Measurements from ENCODE around the gene NSG1. TPM values are rescaled to one million over a fixed set of nuclear protein-coding genes. Genes with fewer than 3 reads are reported as not detected.

NSG1 gene
- total RNA-seq, 1 experiment from 2014 or later, result not detected

- TF ChIP-seq CTCF (IDR thresholded peaks at IDR 0.05; ENCODE audit: unreplicated experiment), result no peak
- Mint-ChIP-seq H3K36me3 (ENCODE audit: insufficient read depth, unreplicated experiment) (no peaks in the 10 kb centered on the region), H3K9me3 (ENCODE audit: low read depth, unreplicated experiment) (peaks cover 2% of the 10 kb centered on the region), H3K4me1 (ENCODE audit: low read depth, unreplicated experiment) (no peaks in the 10 kb centered on the region), H3K27ac (ENCODE audit: unreplicated experiment) (no peak overlapping the region), H3K27me3 (ENCODE audit: unreplicated experiment) (peaks cover 70% of the 10 kb centered on the region), H3K4me3 (ENCODE audit: low read depth, unreplicated experiment) (no peak overlapping the region)
- intact Hi-C loops (cut with micrococcal nuclease; ENCODE audit: unreplicated experiment), result no loop called here
- CTCF ChIA-PET, result no interaction called here
- no peak for DNase-seq
- BruUV-seq (replicated peaks), result no TSS peak
These were observed 9.0 kb upstream of the NSG1 start for GRCh38 chr4:4377732-4378460.

DNA sequence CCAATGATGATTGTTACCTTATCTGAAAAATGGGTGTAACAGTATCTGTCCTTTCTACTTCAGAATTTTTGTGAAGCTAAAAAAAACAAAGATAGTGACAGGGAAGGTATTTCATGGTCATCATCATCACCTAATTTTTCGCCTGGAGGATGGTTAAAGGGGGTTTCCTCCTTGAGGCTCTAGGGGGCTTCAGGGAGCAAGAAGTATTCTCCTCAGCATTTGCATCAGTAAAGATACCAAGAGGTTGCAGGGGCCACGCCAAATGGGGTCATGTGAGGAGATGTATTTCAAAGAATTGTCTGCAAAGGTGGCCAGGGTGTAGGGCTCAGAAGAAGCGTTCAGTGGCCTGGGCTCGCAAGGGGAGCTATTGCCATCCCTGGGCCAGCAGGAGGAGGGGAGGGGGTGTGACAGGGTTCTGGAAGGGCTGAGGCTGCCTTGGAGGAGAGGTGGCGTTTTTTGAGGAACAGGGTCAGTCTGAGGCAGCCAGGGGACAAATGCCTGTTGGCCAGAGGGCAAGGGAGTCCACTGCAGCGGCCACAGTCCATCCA lies 7.3 kb upstream of the NSG1 start:
- no peaks in the 10 kb centered on the region for H3K4me1 Mint-ChIP-seq (ENCODE audit: low read depth, unreplicated experiment)
- no TSS peak for BruUV-seq (replicated peaks)
- H3K9me3 Mint-ChIP-seq (ENCODE audit: low read depth, unreplicated experiment), result peaks cover 2% of the 10 kb centered on the region
- no peak overlapping the region for H3K4me3 Mint-ChIP-seq (ENCODE audit: low read depth, unreplicated experiment)
- H3K36me3 Mint-ChIP-seq (ENCODE audit: insufficient read depth, unreplicated experiment), result no peaks in the 10 kb centered on the region
- CTCF ChIA-PET, result no interaction called here
- DNase-seq, result no peak
- no peak overlapping the region for H3K27ac Mint-ChIP-seq (ENCODE audit: unreplicated experiment)
- H3K27me3 Mint-ChIP-seq (ENCODE audit: unreplicated experiment), result peaks cover 77% of the 10 kb centered on the region
- TF ChIP-seq CTCF (IDR thresholded peaks at IDR 0.05; ENCODE audit: unreplicated experiment), result no peak
- intact Hi-C loops (cut with micrococcal nuclease; ENCODE audit: unreplicated experiment), result no loop called here

- CTCF ChIA-PET, result no interaction called here
- Mint-ChIP-seq H3K27me3 (ENCODE audit: unreplicated experiment) (peaks cover 85% of the 10 kb centered on the region), H3K4me1 (ENCODE audit: low read depth, unreplicated experiment) (no peaks in the 10 kb centered on the region), H3K27ac (ENCODE audit: unreplicated experiment) (no peak overlapping the region), H3K9me3 (ENCODE audit: low read depth, unreplicated experiment) (no peaks in the 10 kb centered on the region), H3K36me3 (ENCODE audit: insufficient read depth, unreplicated experiment) (peaks cover 5% of the 10 kb centered on the region), H3K4me3 (ENCODE audit: low read depth, unreplicated experiment) (no peak overlapping the region)
- intact Hi-C loops (cut with micrococcal nuclease; ENCODE audit: unreplicated experiment), result no loop called here
- no TSS peak for BruUV-seq (replicated peaks)
- TF ChIP-seq CTCF (IDR thresholded peaks at IDR 0.05; ENCODE audit: unreplicated experiment), result no peak
- no peak for DNase-seq
These were observed 3.8 kb upstream of the NSG1 start for GRCh38 chr4:4383085-4383484.

GRCh38 chr4:4384837-4385236 lies 2.1 kb upstream of the NSG1 start:
- CTCF ChIA-PET, result interaction anchor here (0.7 to 0.8 kb wide), 2 partner anchors 34 to 39 kb away, joined by 4 to 6 read pairs; no protein-coding TSS in a partner anchor
- peaks cover 94% of the 10 kb centered on the region for H3K27me3 Mint-ChIP-seq (ENCODE audit: unreplicated experiment)
- BruUV-seq (replicated peaks), result no TSS peak
- H3K4me3 Mint-ChIP-seq (ENCODE audit: low read depth, unreplicated experiment), result no peak overlapping the region
- intact Hi-C loops (cut with micrococcal nuclease; ENCODE audit: unreplicated experiment), result no loop called here
- no peaks in the 10 kb centered on the region for H3K9me3 Mint-ChIP-seq (ENCODE audit: low read depth, unreplicated experiment)
- no peak overlapping the region for H3K27ac Mint-ChIP-seq (ENCODE audit: unreplicated experiment)
- DNase-seq, result no peak
- no peaks in the 10 kb centered on the region for H3K4me1 Mint-ChIP-seq (ENCODE audit: low read depth, unreplicated experiment)
- H3K36me3 Mint-ChIP-seq (ENCODE audit: insufficient read depth, unreplicated experiment), result peaks cover 5% of the 10 kb centered on the region
- TF ChIP-seq CTCF (IDR thresholded peaks at IDR 0.05; ENCODE audit: unreplicated experiment), result no peak
